WTC11 (cell line): Measurements from ENCODE around the gene TMEFF2. TPM values are rescaled to one million over a fixed set of nuclear protein-coding genes. Genes with fewer than 3 reads are reported as not detected.

Experiments
- ATAC-seq: fragments of 200-7000 bp; cut with Tn5 transposase; 2 replicates; pipeline ENCODE4 v1.10.0; 2021; ENCODE audit warnings: mild to moderate bottlenecking, moderate library complexity
- CTCF ChIA-PET: fragments of 300-600 bp; sonication (Branson Sonifier 250); formaldehyde crosslinking; loops from one replicate; lab custom pipeline; 2021; ENCODE audit warnings: antibody characterized with exemption; lab: Charles Lee
- POLR2A ChIA-PET: fragments of 350-600 bp; sonication (Branson Sonifier 250); formaldehyde crosslinking; loops from one replicate; lab custom pipeline; 2021; ENCODE audit warnings: antibody characterized with exemption; lab: Charles Lee
- DNase-seq: peaks from one replicate; pipeline ENCODE4 v3.0.0; 2021; ENCODE audit warnings: low spot score
- H3K27ac Mint-ChIP-seq: 2 replicates; pipeline ENCODE4 v1.8.0; 2021; ENCODE audit warnings: mixed read lengths
- H3K27me3 Mint-ChIP-seq: 2 replicates; pipeline ENCODE4 v1.8.0; 2021; ENCODE audit warnings: low read depth, mild to moderate bottlenecking, moderate library complexity, mixed read lengths
- H3K36me3 Mint-ChIP-seq: 2 replicates; pipeline ENCODE4 v1.8.0; 2021; ENCODE audit warnings: mixed read lengths
- H3K4me1 Mint-ChIP-seq: 2 replicates; pipeline ENCODE4 v1.8.0; 2022; ENCODE audit warnings: mixed read lengths
- H3K4me3 Mint-ChIP-seq: 2 replicates; pipeline ENCODE4 v1.8.0; 2021; ENCODE audit warnings: mild to moderate bottlenecking, moderate library complexity, mixed read lengths
- H3K9me3 Mint-ChIP-seq: 2 replicates; pipeline ENCODE4 v1.8.0; 2021; ENCODE audit warnings: mixed read lengths
- E2F1 ChIP-seq: sonication (generic); formaldehyde crosslinking; IDR thresholded peaks from 2 replicates; pipeline ENCODE4 v1.8.0; 2022; ENCODE audit warnings: mild to moderate bottlenecking, missing genetic modification reagents
- EMX1 ChIP-seq: fragments of 250-450 bp; sonication (Bioruptor Pico); IDR thresholded peaks from 2 replicates; pipeline ENCODE4 v1.8.0; 2021; ENCODE audit warnings: mild to moderate bottlenecking
- ESRRA ChIP-seq: sonication (generic); formaldehyde crosslinking; IDR thresholded peaks from 2 replicates; pipeline ENCODE4 v1.8.1; 2022; ENCODE audit warnings: mild to moderate bottlenecking, missing genetic modification reagents, borderline replicate concordance
- FOXJ3 ChIP-seq: sonication (generic); formaldehyde crosslinking; IDR thresholded peaks from 2 replicates; pipeline ENCODE4 v1.9.0; 2021; ENCODE audit warnings: missing genetic modification reagents, mild to moderate bottlenecking, borderline replicate concordance
- GTF2I ChIP-seq: fragments of 250-450 bp; sonication (Bioruptor Pico); conservative IDR thresholded peaks from 2 replicates; pipeline ENCODE4 v1.4.0; 2021; ENCODE audit warnings: mild to moderate bottlenecking
- MXD4 ChIP-seq: fragments of 250-450 bp; sonication (Bioruptor Pico); IDR thresholded peaks from 2 replicates; pipeline ENCODE4 v1.8.0; 2021; ENCODE audit warnings: mild to moderate bottlenecking, moderate library complexity, borderline replicate concordance
- SOX15 ChIP-seq: fragments of 250-450 bp; sonication (Bioruptor Pico); IDR thresholded peaks from 2 replicates; pipeline ENCODE4 v1.9.0; 2021; ENCODE audit warnings: mild to moderate bottlenecking
- SP1 ChIP-seq: sonication (generic); formaldehyde crosslinking; conservative IDR thresholded peaks from 2 replicates; pipeline ENCODE4 v1.8.1; 2022; ENCODE audit warnings: missing genetic modification reagents
- TCF7 ChIP-seq: sonication (generic); formaldehyde crosslinking; IDR thresholded peaks from 2 replicates; pipeline ENCODE4 v1.8.0; 2022; ENCODE audit warnings: mild to moderate bottlenecking, low read depth, missing genetic modification reagents, moderate library complexity
- TEAD4 ChIP-seq: sonication (generic); formaldehyde crosslinking; IDR thresholded peaks from 2 replicates; pipeline ENCODE4 v1.8.0; 2022; ENCODE audit warnings: mild to moderate bottlenecking, missing genetic modification reagents
- ZNF138 ChIP-seq: sonication (generic); formaldehyde crosslinking; conservative IDR thresholded peaks from 2 replicates; pipeline ENCODE4 v1.8.1; 2022; ENCODE audit warnings: mild to moderate bottlenecking, moderate library complexity, missing genetic modification reagents
- ZNF232 ChIP-seq: sonication (generic); formaldehyde crosslinking; IDR thresholded peaks from 2 replicates; pipeline ENCODE4 v1.8.0; 2022; ENCODE audit warnings: mild to moderate bottlenecking, missing genetic modification reagents
- ZNF423 ChIP-seq: fragments of 250-450 bp; sonication (Bioruptor Pico); IDR thresholded peaks from 2 replicates; pipeline ENCODE4 v2.1.2; 2022; ENCODE audit warnings: mild to moderate bottlenecking, moderate library complexity
- total RNA-seq: library from RNA; stranded (reverse); gene quantifications from 3 replicates; pipeline ENCODE4 v1.2.3, GENCODE V29; 2021
- TF ChIP-seq, protein P1 (sequence below): sonication (generic); formaldehyde crosslinking; IDR thresholded peaks from 2 replicates; pipeline ENCODE4 v1.8.0; 2022; ENCODE audit warnings: mild to moderate bottlenecking, missing genetic modification reagents
- TF ChIP-seq, protein P2 (sequence below): sonication (generic); formaldehyde crosslinking; IDR thresholded peaks from 2 replicates; pipeline ENCODE4 v1.8.0; 2023; ENCODE audit warnings: mild to moderate bottlenecking, missing genetic modification reagents
- TF ChIP-seq, protein P3 (sequence below): sonication (generic); formaldehyde crosslinking; IDR thresholded peaks from 2 replicates; pipeline ENCODE4 v1.8.1; 2023; ENCODE audit warnings: mild to moderate bottlenecking, missing genetic modification reagents, borderline replicate concordance
- TF ChIP-seq, protein P4 (sequence below): sonication (generic); formaldehyde crosslinking; IDR thresholded peaks from 2 replicates; pipeline ENCODE4 v1.8.0; 2022; ENCODE audit warnings: mild to moderate bottlenecking, missing genetic modification reagents
- TF ChIP-seq, protein P5 (sequence below): fragments of 250-450 bp; sonication (Bioruptor Pico); IDR thresholded peaks from 2 replicates; pipeline ENCODE4 v1.8.0; 2021; ENCODE audit warnings: mild to moderate bottlenecking
- TF ChIP-seq, protein P6 (sequence below): sonication (generic); formaldehyde crosslinking; IDR thresholded peaks from 2 replicates; pipeline ENCODE4 v1.8.1; 2022; ENCODE audit warnings: mild to moderate bottlenecking, moderate library complexity, missing genetic modification reagents
- TF ChIP-seq, protein P7 (sequence below): fragments of 200-600 bp; IDR thresholded peaks from 2 replicates; pipeline ENCODE4 v1.8.0; 2022; ENCODE audit warnings: antibody characterized with exemption

The TMEFF2 gene
- total RNA-seq, 1 experiment from 2014 or later = 2.3 TPM

DNA sequence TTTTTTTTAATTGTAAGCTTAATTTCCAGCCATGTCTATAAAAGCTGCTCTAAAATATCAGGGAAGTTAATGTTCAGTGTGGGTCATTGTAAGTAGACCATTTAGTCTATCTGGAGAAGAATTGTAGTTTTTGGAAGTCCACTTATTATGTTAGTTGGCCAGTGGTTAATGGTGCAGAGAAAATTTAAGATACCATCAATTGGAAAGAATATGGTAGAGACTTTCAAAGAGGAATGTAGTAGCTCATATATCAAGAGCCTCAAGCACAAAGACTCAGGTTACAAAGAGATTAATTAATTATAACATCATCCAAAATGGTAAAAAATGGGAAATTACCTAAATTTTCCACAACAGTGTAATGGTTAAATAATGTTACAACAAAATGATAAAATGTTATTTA, 220.1 kb downstream of the TMEFF2 start:
- ATAC-seq (no peak), DNase-seq (no peak)
- ChIA-PET POLR2A (no interaction called here), CTCF (no interaction called here)
- Mint-ChIP-seq H3K36me3 (peaks cover 3% of the 10 kb centered on the region; the same call in 1 of the 2 replicates), H3K4me3 (no peak overlapping the region), H3K27ac (no peak overlapping the region), H3K4me1 (peaks cover 19% of the 10 kb centered on the region), H3K27me3 (no peaks in the 10 kb centered on the region), H3K9me3 (peaks cover 8% of the 10 kb centered on the region)
- TF ChIP-seq ZNF138 (CRISPR knock-in tag) = no peak
- TF ChIP-seq ZNF423 (CRISPR knock-in tag) = no peak
- no peak for TF ChIP-seq MXD4 (CRISPR knock-in tag)
- TF ChIP-seq ZNF232 (CRISPR knock-in tag) = no peak
- TF ChIP-seq, protein P1, sequence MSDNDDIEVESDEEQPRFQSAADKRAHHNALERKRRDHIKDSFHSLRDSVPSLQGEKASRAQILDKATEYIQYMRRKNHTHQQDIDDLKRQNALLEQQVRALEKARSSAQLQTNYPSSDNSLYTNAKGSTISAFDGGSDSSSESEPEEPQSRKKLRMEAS (CRISPR knock-in tag) = no peak
- TF ChIP-seq SOX15 (CRISPR knock-in tag) = no peak
- TF ChIP-seq, protein P2, sequence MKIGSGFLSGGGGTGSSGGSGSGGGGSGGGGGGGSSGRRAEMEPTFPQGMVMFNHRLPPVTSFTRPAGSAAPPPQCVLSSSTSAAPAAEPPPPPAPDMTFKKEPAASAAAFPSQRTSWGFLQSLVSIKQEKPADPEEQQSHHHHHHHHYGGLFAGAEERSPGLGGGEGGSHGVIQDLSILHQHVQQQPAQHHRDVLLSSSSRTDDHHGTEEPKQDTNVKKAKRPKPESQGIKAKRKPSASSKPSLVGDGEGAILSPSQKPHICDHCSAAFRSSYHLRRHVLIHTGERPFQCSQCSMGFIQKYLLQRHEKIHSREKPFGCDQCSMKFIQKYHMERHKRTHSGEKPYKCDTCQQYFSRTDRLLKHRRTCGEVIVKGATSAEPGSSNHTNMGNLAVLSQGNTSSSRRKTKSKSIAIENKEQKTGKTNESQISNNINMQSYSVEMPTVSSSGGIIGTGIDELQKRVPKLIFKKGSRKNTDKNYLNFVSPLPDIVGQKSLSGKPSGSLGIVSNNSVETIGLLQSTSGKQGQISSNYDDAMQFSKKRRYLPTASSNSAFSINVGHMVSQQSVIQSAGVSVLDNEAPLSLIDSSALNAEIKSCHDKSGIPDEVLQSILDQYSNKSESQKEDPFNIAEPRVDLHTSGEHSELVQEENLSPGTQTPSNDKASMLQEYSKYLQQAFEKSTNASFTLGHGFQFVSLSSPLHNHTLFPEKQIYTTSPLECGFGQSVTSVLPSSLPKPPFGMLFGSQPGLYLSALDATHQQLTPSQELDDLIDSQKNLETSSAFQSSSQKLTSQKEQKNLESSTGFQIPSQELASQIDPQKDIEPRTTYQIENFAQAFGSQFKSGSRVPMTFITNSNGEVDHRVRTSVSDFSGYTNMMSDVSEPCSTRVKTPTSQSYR = no peak
- TF ChIP-seq ESRRA (CRISPR knock-in tag) = no peak
- no peak for TF ChIP-seq GTF2I (CRISPR knock-in tag)
- no peak for TF ChIP-seq E2F1 (CRISPR knock-in tag)
- TF ChIP-seq, protein P3, sequence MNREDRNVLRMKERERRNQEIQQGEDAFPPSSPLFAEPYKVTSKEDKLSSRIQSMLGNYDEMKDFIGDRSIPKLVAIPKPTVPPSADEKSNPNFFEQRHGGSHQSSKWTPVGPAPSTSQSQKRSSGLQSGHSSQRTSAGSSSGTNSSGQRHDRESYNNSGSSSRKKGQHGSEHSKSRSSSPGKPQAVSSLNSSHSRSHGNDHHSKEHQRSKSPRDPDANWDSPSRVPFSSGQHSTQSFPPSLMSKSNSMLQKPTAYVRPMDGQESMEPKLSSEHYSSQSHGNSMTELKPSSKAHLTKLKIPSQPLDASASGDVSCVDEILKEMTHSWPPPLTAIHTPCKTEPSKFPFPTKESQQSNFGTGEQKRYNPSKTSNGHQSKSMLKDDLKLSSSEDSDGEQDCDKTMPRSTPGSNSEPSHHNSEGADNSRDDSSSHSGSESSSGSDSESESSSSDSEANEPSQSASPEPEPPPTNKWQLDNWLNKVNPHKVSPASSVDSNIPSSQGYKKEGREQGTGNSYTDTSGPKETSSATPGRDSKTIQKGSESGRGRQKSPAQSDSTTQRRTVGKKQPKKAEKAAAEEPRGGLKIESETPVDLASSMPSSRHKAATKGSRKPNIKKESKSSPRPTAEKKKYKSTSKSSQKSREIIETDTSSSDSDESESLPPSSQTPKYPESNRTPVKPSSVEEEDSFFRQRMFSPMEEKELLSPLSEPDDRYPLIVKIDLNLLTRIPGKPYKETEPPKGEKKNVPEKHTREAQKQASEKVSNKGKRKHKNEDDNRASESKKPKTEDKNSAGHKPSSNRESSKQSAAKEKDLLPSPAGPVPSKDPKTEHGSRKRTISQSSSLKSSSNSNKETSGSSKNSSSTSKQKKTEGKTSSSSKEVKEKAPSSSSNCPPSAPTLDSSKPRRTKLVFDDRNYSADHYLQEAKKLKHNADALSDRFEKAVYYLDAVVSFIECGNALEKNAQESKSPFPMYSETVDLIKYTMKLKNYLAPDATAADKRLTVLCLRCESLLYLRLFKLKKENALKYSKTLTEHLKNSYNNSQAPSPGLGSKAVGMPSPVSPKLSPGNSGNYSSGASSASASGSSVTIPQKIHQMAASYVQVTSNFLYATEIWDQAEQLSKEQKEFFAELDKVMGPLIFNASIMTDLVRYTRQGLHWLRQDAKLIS (CRISPR knock-in tag) = no peak
- TF ChIP-seq, protein P4, sequence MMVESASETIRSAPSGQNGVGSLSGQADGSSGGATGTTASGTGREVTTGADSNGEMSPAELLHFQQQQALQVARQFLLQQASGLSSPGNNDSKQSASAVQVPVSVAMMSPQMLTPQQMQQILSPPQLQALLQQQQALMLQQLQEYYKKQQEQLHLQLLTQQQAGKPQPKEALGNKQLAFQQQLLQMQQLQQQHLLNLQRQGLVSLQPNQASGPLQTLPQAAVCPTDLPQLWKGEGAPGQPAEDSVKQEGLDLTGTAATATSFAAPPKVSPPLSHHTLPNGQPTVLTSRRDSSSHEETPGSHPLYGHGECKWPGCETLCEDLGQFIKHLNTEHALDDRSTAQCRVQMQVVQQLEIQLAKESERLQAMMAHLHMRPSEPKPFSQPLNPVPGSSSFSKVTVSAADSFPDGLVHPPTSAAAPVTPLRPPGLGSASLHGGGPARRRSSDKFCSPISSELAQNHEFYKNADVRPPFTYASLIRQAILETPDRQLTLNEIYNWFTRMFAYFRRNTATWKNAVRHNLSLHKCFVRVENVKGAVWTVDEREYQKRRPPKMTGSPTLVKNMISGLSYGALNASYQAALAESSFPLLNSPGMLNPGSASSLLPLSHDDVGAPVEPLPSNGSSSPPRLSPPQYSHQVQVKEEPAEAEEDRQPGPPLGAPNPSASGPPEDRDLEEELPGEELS (CRISPR knock-in tag) = no peak
- TF ChIP-seq, protein P5, sequence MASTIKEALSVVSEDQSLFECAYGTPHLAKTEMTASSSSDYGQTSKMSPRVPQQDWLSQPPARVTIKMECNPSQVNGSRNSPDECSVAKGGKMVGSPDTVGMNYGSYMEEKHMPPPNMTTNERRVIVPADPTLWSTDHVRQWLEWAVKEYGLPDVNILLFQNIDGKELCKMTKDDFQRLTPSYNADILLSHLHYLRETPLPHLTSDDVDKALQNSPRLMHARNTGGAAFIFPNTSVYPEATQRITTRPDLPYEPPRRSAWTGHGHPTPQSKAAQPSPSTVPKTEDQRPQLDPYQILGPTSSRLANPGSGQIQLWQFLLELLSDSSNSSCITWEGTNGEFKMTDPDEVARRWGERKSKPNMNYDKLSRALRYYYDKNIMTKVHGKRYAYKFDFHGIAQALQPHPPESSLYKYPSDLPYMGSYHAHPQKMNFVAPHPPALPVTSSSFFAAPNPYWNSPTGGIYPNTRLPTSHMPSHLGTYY (CRISPR knock-in tag) = no peak
- TF ChIP-seq, protein P6, sequence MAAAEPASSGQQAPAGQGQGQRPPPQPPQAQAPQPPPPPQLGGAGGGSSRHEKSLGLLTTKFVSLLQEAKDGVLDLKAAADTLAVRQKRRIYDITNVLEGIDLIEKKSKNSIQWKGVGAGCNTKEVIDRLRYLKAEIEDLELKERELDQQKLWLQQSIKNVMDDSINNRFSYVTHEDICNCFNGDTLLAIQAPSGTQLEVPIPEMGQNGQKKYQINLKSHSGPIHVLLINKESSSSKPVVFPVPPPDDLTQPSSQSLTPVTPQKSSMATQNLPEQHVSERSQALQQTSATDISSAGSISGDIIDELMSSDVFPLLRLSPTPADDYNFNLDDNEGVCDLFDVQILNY = no peak
- no peak for TF ChIP-seq TEAD4 (CRISPR knock-in tag)
- TF ChIP-seq, protein P7, sequence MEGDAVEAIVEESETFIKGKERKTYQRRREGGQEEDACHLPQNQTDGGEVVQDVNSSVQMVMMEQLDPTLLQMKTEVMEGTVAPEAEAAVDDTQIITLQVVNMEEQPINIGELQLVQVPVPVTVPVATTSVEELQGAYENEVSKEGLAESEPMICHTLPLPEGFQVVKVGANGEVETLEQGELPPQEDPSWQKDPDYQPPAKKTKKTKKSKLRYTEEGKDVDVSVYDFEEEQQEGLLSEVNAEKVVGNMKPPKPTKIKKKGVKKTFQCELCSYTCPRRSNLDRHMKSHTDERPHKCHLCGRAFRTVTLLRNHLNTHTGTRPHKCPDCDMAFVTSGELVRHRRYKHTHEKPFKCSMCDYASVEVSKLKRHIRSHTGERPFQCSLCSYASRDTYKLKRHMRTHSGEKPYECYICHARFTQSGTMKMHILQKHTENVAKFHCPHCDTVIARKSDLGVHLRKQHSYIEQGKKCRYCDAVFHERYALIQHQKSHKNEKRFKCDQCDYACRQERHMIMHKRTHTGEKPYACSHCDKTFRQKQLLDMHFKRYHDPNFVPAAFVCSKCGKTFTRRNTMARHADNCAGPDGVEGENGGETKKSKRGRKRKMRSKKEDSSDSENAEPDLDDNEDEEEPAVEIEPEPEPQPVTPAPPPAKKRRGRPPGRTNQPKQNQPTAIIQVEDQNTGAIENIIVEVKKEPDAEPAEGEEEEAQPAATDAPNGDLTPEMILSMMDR = no peak
- no peak for TF ChIP-seq TCF7 (CRISPR knock-in tag)
- no peak for TF ChIP-seq SP1 (CRISPR knock-in tag)
- no peak for TF ChIP-seq EMX1
- no peak for TF ChIP-seq FOXJ3
